ENCODE measurements around the gene MYOG. TPM values are rescaled to one million over a fixed set of nuclear protein-coding genes. Genes with fewer than 3 reads are reported as not detected.

The MYOG gene
- total RNA-seq, 1 donor from 2014 or later: not detected

DNA sequence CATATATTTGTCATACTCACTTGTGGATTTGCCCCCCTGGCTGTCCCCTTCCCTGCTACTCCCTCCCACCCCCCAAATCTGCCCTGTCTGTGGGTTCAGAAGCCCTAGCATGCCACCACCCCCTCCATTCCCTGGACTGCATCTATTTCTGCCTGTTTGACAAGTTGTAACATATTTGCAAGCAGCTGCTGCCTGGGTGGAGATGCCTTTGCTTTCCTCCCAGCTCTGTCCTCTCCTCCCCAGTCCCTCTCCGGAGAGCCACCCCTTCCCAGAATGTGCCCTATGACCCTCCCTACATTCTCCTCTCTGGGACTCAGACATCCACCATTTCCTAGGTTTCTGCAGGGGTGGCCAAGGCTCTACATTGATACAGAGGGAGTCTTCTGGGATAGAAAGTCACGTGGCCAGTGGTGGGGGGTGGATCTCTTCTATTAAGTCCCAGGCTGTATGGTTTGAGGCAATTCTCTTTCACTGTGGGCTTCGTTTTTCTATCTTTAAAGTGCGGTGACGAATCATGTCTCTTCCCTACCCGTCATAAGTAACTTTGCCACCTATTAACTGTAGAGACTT, 6.0 kb upstream of the MYOG start:
- no peaks in the 10 kb centered on the region for H3K36me3 Mint-ChIP-seq (ENCODE audit: low read depth)
- H3K9me3 Mint-ChIP-seq: peaks cover 21% of the 10 kb centered on the region
- H3K27ac Mint-ChIP-seq: no peak overlapping the region
- ChIA-PET CTCF (no interaction called here), POLR2A (interaction anchor here (0.6 kb wide), 1 partner anchor 46 kb away, joined by 4 read pairs; no protein-coding TSS in a partner anchor)
- no peak overlapping the region for H3K4me3 Mint-ChIP-seq
- TF ChIP-seq, protein P1, sequence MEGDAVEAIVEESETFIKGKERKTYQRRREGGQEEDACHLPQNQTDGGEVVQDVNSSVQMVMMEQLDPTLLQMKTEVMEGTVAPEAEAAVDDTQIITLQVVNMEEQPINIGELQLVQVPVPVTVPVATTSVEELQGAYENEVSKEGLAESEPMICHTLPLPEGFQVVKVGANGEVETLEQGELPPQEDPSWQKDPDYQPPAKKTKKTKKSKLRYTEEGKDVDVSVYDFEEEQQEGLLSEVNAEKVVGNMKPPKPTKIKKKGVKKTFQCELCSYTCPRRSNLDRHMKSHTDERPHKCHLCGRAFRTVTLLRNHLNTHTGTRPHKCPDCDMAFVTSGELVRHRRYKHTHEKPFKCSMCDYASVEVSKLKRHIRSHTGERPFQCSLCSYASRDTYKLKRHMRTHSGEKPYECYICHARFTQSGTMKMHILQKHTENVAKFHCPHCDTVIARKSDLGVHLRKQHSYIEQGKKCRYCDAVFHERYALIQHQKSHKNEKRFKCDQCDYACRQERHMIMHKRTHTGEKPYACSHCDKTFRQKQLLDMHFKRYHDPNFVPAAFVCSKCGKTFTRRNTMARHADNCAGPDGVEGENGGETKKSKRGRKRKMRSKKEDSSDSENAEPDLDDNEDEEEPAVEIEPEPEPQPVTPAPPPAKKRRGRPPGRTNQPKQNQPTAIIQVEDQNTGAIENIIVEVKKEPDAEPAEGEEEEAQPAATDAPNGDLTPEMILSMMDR (IDR thresholded peaks at IDR 0.05): no peak
- H3K27me3 Mint-ChIP-seq: peaks cover 35% of the 10 kb centered on the region
- H3K4me1 Mint-ChIP-seq: no peaks in the 10 kb centered on the region
- DNase-seq (no peak), ATAC-seq (ENCODE audit: low read depth) (no peak)
- intact Hi-C loops (cut with micrococcal nuclease): no loop called here

DNA sequence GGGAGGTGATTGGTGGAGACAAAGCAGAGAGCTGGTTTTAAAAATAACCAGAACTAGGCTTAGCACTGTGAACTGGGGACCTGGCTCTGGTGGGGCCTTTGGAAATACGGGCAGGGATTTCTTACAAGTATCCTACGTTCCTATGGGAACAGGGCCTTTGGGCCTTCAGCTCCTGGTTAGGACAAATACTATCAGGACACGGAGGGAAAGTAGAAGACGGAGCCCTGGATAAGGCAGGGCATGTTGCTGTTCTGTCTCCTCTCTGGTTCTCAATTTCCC, 5.3 kb upstream of the MYOG start:
- POLR2A ChIA-PET: no interaction called here
- no peaks in the 10 kb centered on the region for H3K4me1 Mint-ChIP-seq
- intact Hi-C loops (cut with micrococcal nuclease): no loop called here
- H3K9me3 Mint-ChIP-seq: peaks cover 19% of the 10 kb centered on the region
- H3K4me3 Mint-ChIP-seq: no peak overlapping the region
- no peaks in the 10 kb centered on the region for H3K36me3 Mint-ChIP-seq (ENCODE audit: low read depth)
- no peak for ATAC-seq (ENCODE audit: low read depth)
- no peak for DNase-seq
- CTCF ChIA-PET: no interaction called here
- H3K27me3 Mint-ChIP-seq: peaks cover 36% of the 10 kb centered on the region
- TF ChIP-seq, protein P1 (IDR thresholded peaks at IDR 0.05): no peak
- H3K27ac Mint-ChIP-seq: no peak overlapping the region

DNA sequence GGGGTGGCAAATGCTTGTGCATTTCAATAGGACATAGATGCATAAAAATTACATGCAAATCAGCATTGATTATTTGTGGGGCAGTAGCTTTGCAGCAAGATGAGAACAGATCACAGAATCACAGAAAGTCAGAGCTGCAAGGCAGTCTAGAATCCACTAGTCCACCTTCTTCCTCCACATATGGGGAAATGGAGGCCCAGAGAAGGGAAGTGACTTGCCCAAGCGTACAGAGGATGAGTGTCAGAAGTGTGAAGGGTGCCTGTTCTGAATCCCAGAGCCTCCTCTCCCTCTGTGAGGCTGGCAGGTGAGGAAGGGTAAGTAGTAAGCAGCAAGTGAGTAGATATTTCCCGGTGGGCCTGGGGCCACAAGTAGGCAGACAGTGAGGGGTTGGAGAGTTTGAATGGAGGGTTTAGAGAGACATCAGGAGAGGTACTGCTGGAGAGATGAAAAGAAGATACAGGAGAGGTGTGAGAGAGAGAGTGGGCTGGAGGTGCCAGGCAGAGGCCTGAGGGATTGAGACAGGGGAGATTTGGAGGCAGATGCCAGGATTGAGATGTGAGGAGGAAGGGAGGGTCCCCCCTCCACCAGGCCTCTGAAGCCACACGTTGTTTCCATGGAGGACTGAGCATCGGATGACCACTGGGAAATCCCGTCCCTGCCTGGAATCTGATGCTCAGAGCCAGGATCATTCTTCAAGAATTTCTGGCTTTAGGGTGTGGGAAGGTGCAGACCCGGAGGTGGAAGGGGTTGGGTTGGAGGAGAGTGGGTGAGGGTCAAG, 4.8 kb upstream of the MYOG start:
- H3K27me3 Mint-ChIP-seq: peaks cover 34% of the 10 kb centered on the region
- ChIA-PET CTCF (no interaction called here), POLR2A (no interaction called here)
- no peak overlapping the region for H3K4me3 Mint-ChIP-seq
- DNase-seq (no peak), ATAC-seq (ENCODE audit: low read depth) (no peak)
- no peaks in the 10 kb centered on the region for H3K36me3 Mint-ChIP-seq (ENCODE audit: low read depth)
- intact Hi-C loops (cut with micrococcal nuclease): no loop called here
- H3K9me3 Mint-ChIP-seq: peaks cover 13% of the 10 kb centered on the region
- no peaks in the 10 kb centered on the region for H3K4me1 Mint-ChIP-seq
- TF ChIP-seq, protein P1 (IDR thresholded peaks at IDR 0.05): no peak
- H3K27ac Mint-ChIP-seq: no peak overlapping the region

DNA sequence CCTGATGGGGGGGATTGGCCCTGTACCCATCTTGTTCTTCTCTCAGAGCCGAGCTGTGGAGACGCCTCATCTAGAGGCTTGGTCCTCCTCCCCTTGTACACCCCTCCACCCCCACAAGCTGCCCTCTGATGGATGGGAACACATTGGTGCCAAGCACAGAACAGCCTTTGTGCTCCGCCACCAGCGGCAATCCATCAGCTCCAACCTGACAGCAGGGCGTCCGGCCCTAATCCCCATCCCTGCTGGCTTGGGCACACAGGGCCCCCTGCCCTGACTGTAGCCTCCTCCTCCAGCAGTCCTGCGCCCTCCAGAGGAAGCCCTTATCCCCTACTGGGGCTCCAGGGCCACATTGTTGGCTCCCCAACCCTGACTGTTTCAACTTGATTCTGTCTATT, 3.8 kb upstream of the MYOG start:
- TF ChIP-seq, protein P1 (IDR thresholded peaks at IDR 0.05): no peak
- DNase-seq (no peak), ATAC-seq (ENCODE audit: low read depth) (no peak)
- POLR2A ChIA-PET: no interaction called here
- Mint-ChIP-seq H3K4me1 (no peaks in the 10 kb centered on the region), H3K27me3 (peaks cover 33% of the 10 kb centered on the region), H3K4me3 (no peak overlapping the region), H3K9me3 (peaks cover 4% of the 10 kb centered on the region), H3K27ac (no peak overlapping the region), H3K36me3 (ENCODE audit: low read depth) (no peaks in the 10 kb centered on the region)
- intact Hi-C loops (cut with micrococcal nuclease): no loop called here
- CTCF ChIA-PET: no interaction called here

DNA sequence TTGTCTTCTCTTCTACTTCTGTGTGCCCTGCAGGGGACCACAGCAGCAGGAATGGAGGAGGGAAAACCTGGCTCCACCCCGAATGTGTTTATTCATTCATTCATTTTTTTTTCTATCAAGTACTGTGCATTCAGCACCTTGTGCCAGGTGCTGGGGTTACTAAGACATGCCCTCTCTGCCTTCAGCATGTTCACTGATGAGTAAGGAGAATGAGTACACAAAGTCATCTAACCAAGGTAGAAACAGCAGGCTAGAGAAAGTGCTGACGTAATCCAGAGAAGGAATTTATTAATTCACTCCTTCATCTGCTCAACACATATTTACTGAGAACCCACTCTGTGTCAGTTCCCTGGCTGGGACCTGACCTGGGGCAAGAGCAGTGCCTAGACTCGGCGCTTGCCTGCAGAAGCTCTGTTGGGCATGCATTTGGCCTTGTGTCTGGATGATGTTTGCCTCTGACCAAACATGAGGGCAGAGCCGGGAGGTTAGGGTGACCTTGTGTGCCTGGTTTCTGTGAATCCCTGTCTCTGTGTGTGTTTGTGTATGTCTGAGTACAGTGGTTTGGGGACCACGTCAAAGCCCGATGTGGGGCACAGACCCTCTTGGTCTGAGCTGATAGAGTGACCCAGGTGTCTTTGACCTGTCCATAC, 3.3 kb upstream of the MYOG start:
- H3K4me3 Mint-ChIP-seq: no peak overlapping the region
- no peak overlapping the region for H3K27ac Mint-ChIP-seq
- peaks cover 33% of the 10 kb centered on the region for H3K27me3 Mint-ChIP-seq
- H3K36me3 Mint-ChIP-seq (ENCODE audit: low read depth): no peaks in the 10 kb centered on the region
- ATAC-seq (ENCODE audit: low read depth) (no peak), DNase-seq (no peak)
- intact Hi-C loops (cut with micrococcal nuclease): no loop called here
- POLR2A ChIA-PET: no interaction called here
- no peaks in the 10 kb centered on the region for H3K4me1 Mint-ChIP-seq
- no peaks in the 10 kb centered on the region for H3K9me3 Mint-ChIP-seq
- TF ChIP-seq, protein P1 (IDR thresholded peaks at IDR 0.05): no peak
- CTCF ChIA-PET: no interaction called here

Data from activated B cell treated with CpG ODN at 0.5 μM for 24 hours (primary cell).